Measurements from ENCODE around the gene ZNF275.

The ZNF275 gene

GRCh38 chrX:153392642-153393321 is 58.8 kb downstream of the ZNF275 start:
- DNase-seq, result no peak

GRCh38 chrX:153394612-153395011 is 60.7 kb downstream of the ZNF275 start:
- no peak for DNase-seq

GRCh38 chrX:153395613-153396319 is 61.8 kb downstream of the ZNF275 start:
- no peak for DNase-seq

- DNase-seq, result no peak
Observed at GRCh38 chrX:153396320-153397195, 62.6 kb downstream of the ZNF275 start.

GRCh38 chrX:153397256-153397960 is 63.5 kb downstream of the ZNF275 start:
- DNase-seq, result no peak

- DNase-seq, result no peak
Observed at GRCh38 chrX:153398275-153398960, 64.5 kb downstream of the ZNF275 start.

GRCh38 chrX:153400146-153401132 is 66.5 kb downstream of the ZNF275 start:
- no peak for DNase-seq

GRCh38 chrX:153401133-153401764 is 67.3 kb downstream of the ZNF275 start, which contains the start of gene PNMA6E:
PNMA6E (minus strand) TSS chrX:153401350; CDS start chrX:153398849, 2,501 bp downstream.
- no peak for DNase-seq

Data from NCI-H1417 treated with DMSO at 0.1 percent for 48 hours (cell line).